Thoracic aorta (tissue), 2 donors: ENCODE results near the gene LEP. TPM values are rescaled to one million over a fixed set of nuclear protein-coding genes. Genes with fewer than 3 reads are reported as not detected.

ENCODE experiments used
- ATAC-seq: fragments of 150-250 bp; one replicate; pipeline ENCODE4 v1.8.0; 2017; ENCODE audit warnings: low read depth; ENCODE audit not compliant: insufficient number of reproducible peaks, low FRiP score
- DNase-seq: peaks from one replicate; pipeline ENCODE4 v3.0.0-alpha.2; 2020; ENCODE audit warnings: low spot score
- H3K27ac ChIP-seq, 2 donors: fragments of 200-600 bp; sonication (generic); 1 replicate in 1 of 2; 2 replicates in 1 of 2; pipeline ENCODE4 v1.5.1; 2016; ENCODE audit warnings: mild to moderate bottlenecking in 2 of 2, moderate library complexity in 2 of 2
- H3K27me3 ChIP-seq: fragments of 200-600 bp; sonication (generic); replicated peaks from 2 replicates; pipeline ENCODE4 v1.6.0; 2016; ENCODE audit warnings: mild to moderate bottlenecking; ENCODE audit not compliant: insufficient read depth
- H3K36me3 ChIP-seq: fragments of 200-600 bp; sonication (generic); one replicate; pipeline ENCODE4 v1.5.1; 2016
- H3K4me1 ChIP-seq, 2 donors: fragments of 200-600 bp; sonication (generic); 1 replicate in 1 of 2; 2 replicates in 1 of 2; pipeline versions ENCODE4 v1.5.1 to v1.6.0; 2016; ENCODE audit warnings: low read depth in 2 of 2, mild to moderate bottlenecking in 1 of 2; ENCODE audit not compliant: control insufficient read depth in 1 of 2
- H3K4me3 ChIP-seq: fragments of 200-600 bp; sonication (generic); 2 replicates; pipeline ENCODE4 v1.5.1; 2016; ENCODE audit warnings: mild to moderate bottlenecking
- H3K9me3 ChIP-seq: fragments of 200-600 bp; sonication (generic); 2 replicates; pipeline ENCODE4 v1.5.1; 2016
- total RNA-seq, 2 donors: library from RNA; depleted of rRNA; stranded (reverse); fragments of >200 nt; gene quantifications; one replicate each; pipeline versions ENCODE4 v1.1.0 to v1.2.3, GENCODE V29; 2016
- TF ChIP-seq, protein P1 (sequence below): fragments of 200-600 bp; sonication (generic); IDR thresholded peaks from one replicate; pipeline ENCODE4 v1.5.1; 2019; ENCODE audit warnings: antibody characterized with exemption

LEP gene
- total RNA-seq, 2 donors from 2014 or later = not detected

- Histone ChIP-seq H3K9me3 (no peaks in the 10 kb centered on the region), H3K36me3 (no peaks in the 10 kb centered on the region), H3K4me3 (no peak overlapping the region), H3K27me3 (peaks cover 6% of the 10 kb centered on the region), H3K4me1 (no peaks in the 10 kb centered on the region), H3K27ac (no peak overlapping the region)
- TF ChIP-seq, protein P1, sequence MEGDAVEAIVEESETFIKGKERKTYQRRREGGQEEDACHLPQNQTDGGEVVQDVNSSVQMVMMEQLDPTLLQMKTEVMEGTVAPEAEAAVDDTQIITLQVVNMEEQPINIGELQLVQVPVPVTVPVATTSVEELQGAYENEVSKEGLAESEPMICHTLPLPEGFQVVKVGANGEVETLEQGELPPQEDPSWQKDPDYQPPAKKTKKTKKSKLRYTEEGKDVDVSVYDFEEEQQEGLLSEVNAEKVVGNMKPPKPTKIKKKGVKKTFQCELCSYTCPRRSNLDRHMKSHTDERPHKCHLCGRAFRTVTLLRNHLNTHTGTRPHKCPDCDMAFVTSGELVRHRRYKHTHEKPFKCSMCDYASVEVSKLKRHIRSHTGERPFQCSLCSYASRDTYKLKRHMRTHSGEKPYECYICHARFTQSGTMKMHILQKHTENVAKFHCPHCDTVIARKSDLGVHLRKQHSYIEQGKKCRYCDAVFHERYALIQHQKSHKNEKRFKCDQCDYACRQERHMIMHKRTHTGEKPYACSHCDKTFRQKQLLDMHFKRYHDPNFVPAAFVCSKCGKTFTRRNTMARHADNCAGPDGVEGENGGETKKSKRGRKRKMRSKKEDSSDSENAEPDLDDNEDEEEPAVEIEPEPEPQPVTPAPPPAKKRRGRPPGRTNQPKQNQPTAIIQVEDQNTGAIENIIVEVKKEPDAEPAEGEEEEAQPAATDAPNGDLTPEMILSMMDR = no peak
- no peak for DNase-seq
- ATAC-seq = no peak
Observed at GRCh38 chr7:128206747-128207500, 34.2 kb upstream of the LEP start.

GRCh38 chr7:128207609-128208008 lies 33.5 kb upstream of the LEP start:
- no peaks in the 10 kb centered on the region for H3K36me3 ChIP-seq
- no peaks in the 10 kb centered on the region for H3K27me3 ChIP-seq
- H3K4me3 ChIP-seq = no peak overlapping the region
- DNase-seq = no peak
- H3K4me1 ChIP-seq = no peaks in the 10 kb centered on the region
- H3K9me3 ChIP-seq = no peaks in the 10 kb centered on the region
- TF ChIP-seq, protein P1 = no peak
- no peak for ATAC-seq
- no peak overlapping the region for H3K27ac ChIP-seq

GRCh38 chr7:128209229-128210035 lies 31.6 kb upstream of the LEP start:
- TF ChIP-seq, protein P1 = peak; percentile 99
- no peak overlapping the region for H3K4me3 ChIP-seq
- H3K4me1 ChIP-seq = no peaks in the 10 kb centered on the region
- DNase-seq (no peak), ATAC-seq (peak; percentile 73)
- H3K36me3 ChIP-seq = no peaks in the 10 kb centered on the region
- no peaks in the 10 kb centered on the region for H3K27me3 ChIP-seq
- H3K9me3 ChIP-seq = no peaks in the 10 kb centered on the region
- H3K27ac ChIP-seq = no peak overlapping the region

- no peak for ATAC-seq
- H3K27ac ChIP-seq = no peak overlapping the region
- no peak for DNase-seq
- no peaks in the 10 kb centered on the region for H3K27me3 ChIP-seq
- H3K4me1 ChIP-seq = no peaks in the 10 kb centered on the region
- H3K36me3 ChIP-seq = no peaks in the 10 kb centered on the region
- H3K4me3 ChIP-seq = no peak overlapping the region
- no peaks in the 10 kb centered on the region for H3K9me3 ChIP-seq
- TF ChIP-seq, protein P1 = no peak
Observed at GRCh38 chr7:128210036-128210347, 31.1 kb upstream of the LEP start.
